ENCODE data around the gene GRB2. TPM values are rescaled to one million over a fixed set of nuclear protein-coding genes. Genes with fewer than 3 reads are reported as not detected.
"Not testable (repeated sequence)": the region's sequence is repeated elsewhere in the genome, so short reads cannot be mapped to it uniquely, and the experiment has no call there.

GRB2 gene
- total RNA-seq, 1 donor from 2014 or later, result 108 TPM

DNA sequence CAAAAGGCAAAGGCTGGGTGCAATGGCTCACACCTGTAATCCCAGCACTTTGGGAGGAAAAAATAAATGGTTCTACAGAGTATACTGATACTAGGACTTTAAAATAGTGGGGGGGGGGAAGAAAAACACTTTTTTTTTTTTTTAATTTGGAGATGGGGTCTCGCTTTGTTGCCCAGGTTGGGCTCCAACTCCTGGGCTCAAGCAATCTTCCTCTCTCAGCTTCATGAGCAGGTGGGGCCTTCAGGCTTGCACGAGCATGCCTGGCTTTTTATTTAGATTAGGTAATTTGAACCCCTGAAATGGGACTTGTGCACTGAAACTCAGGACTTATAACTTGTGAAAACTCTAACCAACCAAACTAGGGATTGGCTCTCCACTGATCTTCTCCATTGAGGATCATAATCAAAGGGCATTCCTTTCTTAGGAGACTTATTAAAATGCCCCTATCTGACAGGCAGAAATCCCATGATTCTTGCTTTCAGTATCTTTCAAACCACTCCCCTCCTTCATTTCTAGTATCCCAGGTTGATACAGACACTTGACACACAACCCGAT lies 16.9 kb downstream of the GRB2 start:
- DNase-seq (ENCODE audit: low read depth, low spot score), result no peak

DNA sequence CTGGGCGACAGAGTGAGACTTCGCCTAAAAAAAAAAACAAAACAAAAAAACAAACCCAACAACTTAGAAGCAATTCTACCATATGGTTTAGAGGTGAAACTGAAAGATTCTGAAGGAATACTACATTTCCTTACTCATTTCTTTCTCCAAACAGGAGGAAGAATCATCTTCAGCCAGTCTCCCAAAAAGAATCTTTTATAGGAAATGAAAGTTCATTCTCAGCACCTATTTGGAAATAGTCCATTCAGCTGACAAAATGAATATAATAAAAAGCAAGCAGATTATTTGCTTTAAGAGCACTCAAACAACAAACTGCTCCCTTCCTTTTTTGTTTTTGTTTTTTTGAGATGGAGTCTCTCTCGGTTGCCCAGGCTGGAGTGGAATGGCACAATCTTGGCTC lies 17.7 kb downstream of the GRB2 start:
- DNase-seq (ENCODE audit: low read depth, low spot score), result no peak

DNA sequence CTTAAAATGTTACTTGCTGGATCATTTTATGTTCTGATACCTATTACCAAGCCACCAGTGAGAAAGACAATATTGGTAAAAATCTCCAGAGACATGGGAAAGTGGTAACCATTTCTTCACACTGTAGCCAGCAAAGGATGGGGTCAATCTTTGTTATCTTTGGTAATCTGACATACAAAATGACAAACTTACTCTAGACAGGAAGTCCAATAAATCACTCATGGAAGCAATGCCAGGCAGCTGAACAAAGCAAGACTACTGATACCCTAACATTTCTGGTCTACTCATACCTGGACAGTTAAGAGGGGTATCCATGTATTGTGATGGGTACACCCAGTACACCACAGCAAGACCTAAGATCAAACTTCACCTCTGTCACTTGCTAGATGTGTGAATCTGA lies 19.0 kb downstream of the GRB2 start:
- no peak for DNase-seq (ENCODE audit: low read depth, low spot score)

DNA sequence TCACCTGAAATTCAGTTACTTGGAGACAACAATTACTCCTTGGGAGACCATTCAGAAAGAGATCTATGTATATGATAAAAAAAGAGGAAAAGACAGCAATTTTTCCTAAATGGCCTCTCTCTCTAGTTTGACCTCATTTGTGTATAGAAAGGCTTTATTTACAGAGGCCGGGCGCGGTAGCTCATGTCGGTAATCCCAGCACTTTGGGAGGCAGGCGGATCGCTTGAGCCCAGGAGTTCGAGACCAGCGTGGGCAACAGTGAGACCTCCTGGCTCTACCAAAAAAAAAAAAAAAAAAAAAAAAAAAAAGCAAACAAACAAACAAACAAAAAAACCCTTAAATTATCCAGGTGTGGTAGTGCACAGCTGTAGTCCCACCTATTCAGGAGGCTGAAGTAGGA lies 20.7 kb downstream of the GRB2 start:
- no peak for DNase-seq (ENCODE audit: low read depth, low spot score)

DNA sequence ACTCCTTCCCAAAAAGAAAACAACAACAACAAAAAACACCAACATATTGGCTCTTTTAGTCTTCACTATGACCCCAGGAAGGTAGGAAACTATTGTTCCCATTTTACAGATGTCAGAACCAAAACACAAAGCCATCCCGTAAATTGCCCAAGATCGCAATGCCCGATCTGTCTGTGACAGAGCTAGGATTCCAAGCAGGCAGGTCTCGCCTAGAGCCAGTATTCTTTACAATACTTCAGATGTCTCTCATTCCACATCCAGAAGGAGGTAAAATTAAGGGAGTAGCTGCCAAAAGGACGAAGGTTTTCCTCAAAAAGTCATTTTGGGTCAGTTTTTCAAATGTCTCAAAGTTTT lies 21.7 kb downstream of the GRB2 start:
- no peak for DNase-seq (ENCODE audit: low read depth, low spot score)

DNA sequence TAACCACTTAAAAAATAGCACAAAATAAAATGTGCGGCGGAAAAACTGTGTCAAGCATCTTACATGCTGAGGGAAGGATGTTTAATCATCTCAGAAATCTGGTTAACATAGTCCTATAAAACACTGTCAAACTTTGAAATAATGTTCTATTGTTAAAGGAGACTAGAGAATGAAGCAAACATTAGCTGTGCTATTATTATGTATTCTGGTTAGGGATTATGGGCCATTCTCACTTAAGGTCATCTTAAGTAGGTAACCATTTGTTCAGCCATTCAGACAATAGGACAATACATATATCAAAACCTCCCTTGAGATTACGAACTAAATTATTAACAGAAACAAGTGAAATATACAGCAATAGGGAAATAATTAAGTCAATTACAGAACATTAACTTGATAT lies 24.7 kb downstream of the GRB2 start:
- DNase-seq (ENCODE audit: low read depth, low spot score), result no peak

DNA sequence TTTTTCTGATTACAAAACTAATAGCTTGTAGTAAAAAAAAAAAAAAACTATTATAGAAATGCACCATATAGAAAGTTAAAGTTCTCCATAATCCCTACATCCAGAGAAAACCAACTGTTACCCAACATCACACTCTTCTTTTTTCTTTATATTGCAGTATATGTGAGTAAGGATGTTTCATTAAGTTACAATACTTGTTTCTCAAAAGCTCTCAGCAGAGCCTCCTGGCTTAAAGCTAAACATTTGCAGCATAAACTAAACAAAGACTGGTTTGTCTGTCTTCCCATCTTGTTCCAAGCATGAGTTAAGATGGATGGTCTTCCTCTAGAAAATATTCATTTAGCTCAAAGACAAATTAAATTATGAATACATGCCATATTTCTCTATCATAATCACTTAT lies 25.2 kb downstream of the GRB2 start:
- DNase-seq (ENCODE audit: low read depth, low spot score), result no peak

DNA sequence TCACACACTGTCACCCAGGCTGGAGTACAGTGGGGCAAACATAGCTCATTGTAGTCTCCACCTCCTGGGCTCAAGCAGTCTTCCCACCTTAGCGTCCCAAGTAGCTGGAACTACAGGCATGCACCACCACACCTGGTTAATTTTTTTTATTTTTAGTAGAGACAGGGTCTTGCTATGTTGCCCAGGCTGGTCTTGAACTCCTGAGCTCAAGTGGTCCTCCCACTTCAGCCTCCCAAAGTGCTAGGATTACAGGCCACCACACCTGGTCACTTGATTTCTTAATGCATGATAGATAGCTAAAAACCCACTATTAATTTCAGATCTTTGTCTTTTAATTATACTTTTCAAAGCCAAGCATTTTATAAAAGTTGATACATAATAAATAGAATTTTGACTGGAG lies 26.1 kb downstream of the GRB2 start:
- not testable (repeated sequence) for DNase-seq (ENCODE audit: low read depth, low spot score)

DNA sequence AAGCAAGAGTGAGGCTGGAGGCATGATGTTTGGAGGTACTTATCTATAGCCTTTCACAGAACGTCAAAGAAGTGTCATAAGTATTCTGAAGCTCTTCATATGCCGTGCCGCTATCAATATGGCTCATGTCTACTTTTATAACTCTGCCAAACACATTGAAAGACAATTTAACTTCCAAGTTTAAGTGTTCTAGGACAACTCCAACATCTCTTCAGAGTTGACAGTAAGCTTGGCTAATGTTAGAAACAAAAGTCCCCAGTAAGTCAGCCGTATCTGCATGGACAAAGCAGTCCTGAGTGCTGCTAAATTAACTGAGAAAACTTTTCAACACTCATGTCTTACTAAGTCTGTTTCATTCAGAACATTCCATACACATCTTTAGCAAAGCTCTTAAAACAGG lies 32.2 kb downstream of the GRB2 start:
- DNase-seq (ENCODE audit: low read depth, low spot score), result no peak

DNA sequence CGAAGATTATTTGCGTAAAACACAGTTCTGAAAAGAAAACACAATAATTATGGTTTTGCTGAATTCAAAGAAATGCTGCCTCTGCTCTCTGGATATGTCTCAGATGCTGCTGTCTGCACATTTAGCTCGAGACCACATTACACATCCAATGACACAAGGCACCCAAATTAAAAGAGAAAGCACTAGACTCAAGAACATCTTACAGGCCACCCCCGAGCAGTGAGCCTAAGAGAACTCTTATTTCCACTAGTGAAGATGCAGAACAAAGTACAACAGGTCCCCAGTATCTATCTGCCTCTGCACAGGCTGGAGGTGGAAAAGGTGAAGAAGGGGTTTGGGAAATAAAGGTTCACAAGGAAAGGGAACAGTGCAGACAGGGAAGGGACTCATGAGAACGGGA lies 33.5 kb downstream of the GRB2 start:
- no peak for DNase-seq (ENCODE audit: low read depth, low spot score)

DNA sequence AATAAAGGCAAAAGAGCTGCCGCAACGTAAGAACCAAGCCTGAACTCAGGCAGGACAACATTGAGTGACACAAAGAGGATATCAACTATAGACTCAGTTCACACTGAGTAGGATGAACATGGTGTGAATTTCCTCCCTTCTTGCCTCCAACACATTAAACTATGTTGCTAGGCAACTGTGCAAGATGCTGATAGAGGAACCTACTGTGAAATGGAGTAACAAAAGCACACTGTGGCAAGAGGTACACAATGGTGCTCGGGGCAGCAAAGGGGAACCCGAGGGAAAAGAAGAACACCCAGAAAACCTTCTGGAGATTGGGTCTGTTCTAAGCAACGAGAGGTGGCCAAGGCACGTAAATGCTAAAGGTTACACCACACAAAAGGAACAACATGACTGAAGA lies 34.1 kb downstream of the GRB2 start:
- no peak for DNase-seq (ENCODE audit: low read depth, low spot score)

DNA sequence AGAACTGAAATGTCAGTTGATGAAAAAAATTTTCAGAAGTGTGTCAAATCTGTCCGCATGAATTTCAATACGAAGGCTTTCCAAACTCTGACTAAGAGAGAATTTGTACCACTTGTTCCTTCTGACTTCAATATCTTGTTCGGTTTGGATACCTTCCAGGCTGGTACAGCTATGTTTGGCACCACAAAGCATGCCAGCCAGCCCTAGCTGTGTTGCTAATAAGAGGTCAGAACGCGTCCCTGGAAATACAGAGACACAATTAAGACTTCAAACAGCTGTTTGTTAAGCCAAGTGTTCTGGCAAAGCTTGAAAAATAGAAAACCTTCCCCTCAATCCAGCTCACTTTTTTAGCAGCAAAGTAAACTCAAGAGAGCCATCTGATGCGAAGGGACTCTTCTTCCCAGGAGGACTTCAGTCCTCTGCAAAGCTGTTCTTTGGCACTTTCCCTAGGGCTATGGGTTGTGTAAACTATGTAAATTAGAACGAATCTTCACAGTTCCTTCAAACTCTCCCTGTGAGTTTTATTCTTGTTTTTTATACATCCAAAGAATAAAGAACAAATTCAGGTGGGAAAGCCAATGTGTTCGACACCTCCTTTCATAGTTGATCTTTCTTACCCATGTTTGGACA lies 35.1 kb downstream of the GRB2 start:
- no peak for DNase-seq (ENCODE audit: low read depth, low spot score)

DNA sequence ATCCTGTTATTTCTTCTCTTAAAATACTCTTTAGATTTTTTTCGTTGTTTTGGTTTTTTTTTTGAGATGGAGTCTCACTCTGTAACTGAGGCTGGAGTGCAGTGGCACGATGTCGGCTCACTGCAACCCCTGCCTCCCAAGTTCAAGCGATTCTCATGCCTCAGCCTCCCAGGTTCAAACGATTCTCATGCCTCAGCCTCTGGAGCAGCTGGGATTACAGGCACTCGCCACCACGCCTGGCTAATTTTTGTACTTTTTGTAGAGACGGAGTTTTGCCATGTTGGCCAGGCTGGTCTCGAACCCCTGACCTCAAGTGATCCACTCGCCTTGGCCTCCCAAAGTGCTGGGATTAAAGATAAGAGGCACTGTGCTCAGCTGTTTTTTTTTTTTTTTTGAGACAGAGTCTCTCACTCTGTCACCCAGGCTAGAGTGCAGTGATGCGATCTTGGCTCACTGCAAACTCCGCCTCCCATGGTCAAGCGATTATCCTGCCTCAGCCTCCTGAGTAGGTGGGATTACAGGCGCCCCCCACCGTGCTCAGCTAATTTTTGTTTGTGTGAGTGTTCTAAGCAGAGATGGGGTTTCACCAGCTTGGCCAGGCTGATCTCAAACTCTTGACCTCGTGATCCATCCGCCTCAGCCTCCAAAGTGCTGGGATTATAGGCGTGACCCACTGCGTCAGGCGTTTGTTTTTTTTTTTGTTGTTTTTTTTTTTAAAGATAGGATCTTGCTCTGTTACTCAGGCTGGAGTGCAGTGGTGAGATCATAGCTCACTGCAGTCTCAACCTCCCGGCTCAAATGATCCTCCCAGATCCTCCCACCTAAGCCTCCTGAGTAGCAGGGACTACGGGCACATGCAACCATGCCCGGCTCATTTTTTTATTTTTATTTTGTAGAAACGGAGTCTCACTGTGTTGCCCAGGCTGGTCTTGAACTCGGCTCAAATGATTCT lies 37.4 kb downstream of the GRB2 start:
- not testable (repeated sequence) for DNase-seq (ENCODE audit: low read depth, low spot score)

DNA sequence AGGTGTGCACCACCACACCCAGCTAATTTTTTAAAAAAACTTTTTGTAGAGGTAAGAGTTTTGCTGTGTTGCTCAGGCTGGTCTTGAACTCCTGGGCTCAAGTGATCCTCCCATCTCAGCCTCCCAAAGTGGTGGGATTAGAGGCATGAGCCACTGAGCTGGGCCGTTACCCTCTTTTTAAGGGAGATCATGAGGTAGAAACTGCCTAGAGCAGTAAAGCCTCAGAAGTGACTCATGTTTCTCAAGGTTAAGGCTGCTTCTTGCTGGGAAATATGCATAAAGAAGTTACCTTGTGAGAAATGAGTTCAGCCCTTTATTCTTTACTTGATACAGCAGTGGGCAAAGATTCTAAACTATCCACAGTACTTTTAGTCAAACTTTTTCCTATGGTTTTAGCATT lies 38.2 kb downstream of the GRB2 start:
- DNase-seq (ENCODE audit: low read depth, low spot score), result no peak

DNA sequence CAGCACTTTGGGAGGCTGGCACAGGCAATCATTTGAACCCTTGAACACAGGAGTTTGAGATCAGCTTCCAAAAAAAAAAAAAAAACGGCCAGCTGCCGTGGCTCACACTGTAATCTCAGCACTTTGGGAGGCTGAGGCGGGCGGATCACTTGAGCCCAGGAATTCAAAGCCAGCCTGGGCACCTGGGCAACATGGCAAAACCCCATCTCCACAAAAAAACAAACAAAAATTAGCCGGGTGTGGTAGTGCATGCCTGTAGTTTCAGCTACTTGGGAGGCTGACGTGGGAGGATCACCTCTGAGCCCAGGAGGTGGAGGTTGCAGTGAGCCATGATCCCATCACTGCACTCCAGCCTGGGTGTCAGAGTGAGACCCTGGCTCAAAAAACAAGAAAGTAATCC lies 39.0 kb downstream of the GRB2 start:
- DNase-seq (ENCODE audit: low read depth, low spot score), result no peak

DNA sequence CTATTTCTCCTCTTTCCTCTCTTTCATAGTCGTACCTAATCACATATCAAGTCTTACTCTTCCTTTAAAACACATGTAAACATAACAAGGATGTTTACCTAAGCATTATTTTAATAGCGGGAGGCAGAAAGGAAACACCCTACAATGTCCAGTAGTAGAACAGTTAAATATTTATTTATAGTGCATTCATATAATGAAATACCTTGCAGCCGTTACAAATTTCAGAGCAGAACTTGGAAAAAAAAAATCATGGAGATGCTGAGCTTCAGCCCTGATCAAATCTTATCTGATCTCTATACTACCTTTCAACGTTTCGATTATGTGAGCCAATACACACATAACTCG lies 39.6 kb downstream of the GRB2 start:
- no peak for DNase-seq (ENCODE audit: low read depth, low spot score)

DNA sequence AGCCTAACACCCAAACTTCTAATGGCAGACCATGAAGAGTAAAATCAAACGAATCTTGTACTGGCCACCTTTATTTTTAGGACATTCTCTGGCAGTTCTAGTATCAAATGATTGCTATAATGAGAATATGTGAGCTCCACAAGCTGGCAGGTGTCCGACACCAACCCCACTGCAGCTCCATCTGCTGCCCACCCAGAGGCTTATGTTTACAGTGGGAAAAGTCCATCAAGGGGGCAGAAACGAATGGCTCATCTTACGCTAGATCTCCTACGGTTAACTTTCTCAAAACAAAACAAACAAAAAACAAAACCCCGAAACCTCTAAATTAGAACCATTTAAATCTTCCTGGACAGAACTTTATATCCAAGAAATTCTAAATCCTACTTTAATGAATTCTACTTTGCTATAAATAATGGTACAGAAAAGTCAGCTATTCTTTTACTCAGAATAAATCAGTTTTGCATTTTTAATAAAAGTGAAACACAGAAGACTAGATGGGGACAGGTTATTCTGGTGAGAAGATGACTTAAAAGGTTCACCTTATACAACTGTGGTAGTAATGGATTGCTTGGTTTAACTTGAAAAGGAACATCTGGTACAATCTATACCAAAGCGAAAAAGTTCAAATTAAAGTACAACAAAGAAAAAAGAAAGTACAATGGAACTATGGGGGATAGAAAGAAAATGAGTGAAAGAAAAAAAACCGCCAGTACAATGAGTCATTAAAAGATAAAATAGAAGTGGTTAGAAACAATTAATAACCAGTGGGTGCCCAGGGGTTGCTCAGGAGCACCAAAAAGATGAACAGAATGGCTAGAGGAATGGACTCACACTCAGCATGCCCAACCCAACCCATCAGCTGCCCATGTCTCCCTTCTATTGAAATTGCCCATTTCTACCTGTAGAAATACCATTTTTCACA lies 40.2 kb downstream of the GRB2 start:
- DNase-seq (ENCODE audit: low read depth, low spot score), result no peak

DNA sequence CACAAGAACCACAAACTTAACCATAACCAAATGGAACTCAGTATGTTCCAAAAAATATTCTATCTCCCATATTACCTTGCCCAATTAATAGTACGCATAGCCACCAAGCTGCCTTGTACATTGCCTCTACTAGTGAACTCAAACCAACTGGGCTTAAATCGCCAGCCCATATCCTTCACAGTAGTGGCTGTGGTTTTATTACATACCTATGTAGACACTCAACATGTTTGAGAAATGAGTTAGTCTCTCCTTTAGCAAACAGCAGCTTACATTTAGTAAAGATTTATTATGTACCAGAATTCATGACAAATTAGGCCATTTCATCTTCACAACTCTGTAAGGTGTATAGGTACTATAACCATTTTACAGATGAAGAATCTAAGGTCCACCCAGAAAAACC lies 41.4 kb downstream of the GRB2 start:
- no peak for DNase-seq (ENCODE audit: low read depth, low spot score)

DNA sequence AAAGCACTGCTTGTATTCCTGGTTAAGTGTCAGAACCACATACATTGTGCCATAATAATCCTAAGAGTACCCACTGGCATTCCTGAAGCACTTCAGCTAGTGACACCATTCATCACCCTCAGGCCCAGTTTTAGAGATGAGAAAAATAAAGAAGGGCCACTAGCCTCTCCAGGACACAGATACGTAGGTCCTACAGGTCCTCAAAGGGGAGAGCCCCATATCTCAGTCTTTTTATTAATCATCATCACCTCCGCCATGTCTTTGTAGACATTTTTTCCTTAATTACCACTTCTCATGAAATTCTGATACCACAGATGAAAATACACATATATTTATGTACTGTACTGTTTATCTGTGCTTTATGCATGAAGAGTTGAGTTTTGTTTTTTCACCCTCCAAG lies 43.5 kb downstream of the GRB2 start:
- no peak for DNase-seq (ENCODE audit: low read depth, low spot score)

DNA sequence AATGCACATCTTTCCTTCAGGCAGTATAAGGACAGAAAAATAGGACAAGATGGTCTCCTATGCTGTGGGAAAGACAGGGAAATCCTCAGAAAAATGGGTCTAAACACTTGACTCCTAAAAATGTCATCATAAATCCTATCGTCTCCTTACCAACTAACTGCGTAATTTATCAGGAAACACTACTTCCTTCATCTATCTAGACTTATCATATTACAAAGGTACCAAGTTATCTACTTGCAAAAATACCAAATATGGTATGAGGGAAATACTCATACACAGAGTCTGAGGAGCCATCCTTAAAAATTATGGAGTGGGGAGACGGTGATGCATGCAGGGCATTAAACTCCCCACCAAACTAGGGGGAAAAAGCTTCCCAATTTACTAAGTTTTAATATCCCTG lies 44.1 kb downstream of the GRB2 start:
- DNase-seq (ENCODE audit: low read depth, low spot score), result no peak

DNA sequence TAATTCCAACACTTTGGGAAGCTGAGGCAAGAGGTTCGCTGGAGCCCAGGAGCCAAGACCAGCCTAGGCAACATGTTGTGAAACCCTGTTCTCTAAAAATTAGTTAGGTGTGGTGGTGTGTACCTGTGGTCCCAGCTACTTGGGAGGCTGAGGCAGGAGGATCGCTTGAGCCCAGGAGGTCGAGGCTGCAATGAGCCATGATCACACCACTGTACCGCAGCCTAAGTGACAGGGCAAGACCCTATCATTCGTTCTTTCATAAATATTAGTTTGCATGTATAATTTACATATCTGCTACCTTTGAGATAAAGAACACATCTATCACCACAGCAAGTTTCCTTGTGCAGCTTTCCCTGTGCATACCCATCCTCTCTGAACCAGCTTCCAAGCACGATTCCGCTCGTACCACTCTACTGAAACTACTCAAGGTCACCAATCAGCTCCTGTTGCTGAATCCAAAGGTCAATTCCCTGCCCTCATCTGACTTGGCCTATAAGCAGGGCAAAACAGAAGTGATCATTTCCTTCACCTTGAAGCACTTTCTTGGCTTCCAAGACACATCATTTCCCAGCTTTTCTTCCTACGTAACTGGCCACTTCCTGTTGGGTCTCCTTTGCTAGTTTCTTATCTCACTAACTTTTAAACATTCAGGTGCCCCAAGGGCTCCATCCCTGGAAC lies 49.1 kb downstream of the GRB2 start:
- no peak for DNase-seq (ENCODE audit: low read depth, low spot score)
